AG20443 (cell line): ENCODE data around the gene LEUTX.
A peak's percentile ranks its signal among the peaks of the same experiment; 100 is the strongest.
"Not testable (repeated sequence)": the region's sequence is repeated elsewhere in the genome, so short reads cannot be mapped to it uniquely, and the experiment has no call there.

Experiments used
- DNase-seq: peaks from one replicate; pipeline ENCODE4 v3.0.0; 2012; ENCODE audit warnings: low spot score, mixed read lengths

Gene LEUTX

DNA sequence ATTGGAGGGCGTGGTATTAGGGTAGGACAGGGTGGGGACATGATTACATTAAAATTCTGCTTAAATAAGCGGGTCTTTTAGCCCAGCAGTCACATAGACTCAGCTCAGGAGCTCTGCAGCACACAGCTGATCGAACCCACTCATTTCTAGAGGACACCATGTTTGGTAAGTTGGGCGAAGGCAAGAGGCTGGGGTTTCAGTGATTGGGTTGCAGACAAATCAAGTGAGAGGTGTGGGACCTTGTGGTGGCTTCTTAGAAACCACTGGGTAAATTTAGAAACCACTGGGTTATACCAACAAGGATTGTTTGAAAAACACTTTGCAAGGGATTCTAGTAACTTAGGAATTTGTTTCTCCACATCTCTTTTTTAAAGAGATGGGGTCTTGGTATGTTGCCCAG, at the start of gene LEUTX:
LEUTX (plus strand) TSS at position 92 of the 400 bp plus-strand sequence; CDS start at position 159, 67 bp downstream.
- DNase-seq = no peak

DNA sequence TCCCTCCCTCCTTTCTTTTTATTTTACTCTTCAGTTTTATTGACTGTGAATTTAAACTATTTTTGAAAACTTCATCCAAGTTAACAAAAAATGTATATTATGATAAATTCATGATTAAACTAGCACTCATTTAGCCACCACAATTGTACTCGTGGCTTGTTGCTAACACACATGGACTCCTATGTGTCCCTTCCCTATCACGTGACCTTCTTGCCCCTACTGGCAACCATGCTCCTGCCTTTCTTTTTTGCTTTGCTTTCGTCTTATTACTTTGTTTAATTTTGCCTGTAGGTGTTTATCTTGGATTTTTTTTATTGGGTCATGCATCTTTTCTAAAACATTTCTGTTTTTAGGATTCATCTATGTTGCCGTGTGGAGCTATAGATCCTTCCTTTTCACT, 49.1 kb upstream of the LEUTX start:
- no peak for DNase-seq

DNA sequence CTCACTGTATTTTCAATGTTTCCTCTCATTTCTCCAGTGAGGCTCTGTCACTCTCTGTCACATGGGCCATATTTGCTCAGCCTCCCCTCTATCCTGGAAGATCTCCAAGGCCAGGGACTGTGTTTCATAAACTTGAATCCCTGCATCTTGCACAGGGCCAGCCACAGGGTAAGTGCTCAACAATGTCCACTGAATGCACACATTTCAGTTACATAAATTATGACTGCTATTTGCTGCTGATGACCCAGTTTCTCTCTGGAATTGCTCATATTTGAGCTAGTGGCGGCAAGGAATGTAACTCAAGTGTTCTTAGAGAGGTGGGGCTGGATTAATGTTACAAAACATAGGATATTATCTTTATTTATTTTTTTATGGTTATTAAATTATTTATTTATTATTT, 47.0 kb upstream of the LEUTX start:
- DNase-seq = no peak

- no peak for DNase-seq
These were observed 44.8 kb upstream of the LEUTX start for GRCh38 chr19:39733841-39734240.

GRCh38 chr19:39735688-39736087, 43.0 kb upstream of the LEUTX start:
- DNase-seq = no peak

- no peak for DNase-seq
These were observed 42.6 kb upstream of the LEUTX start for GRCh38 chr19:39736088-39736487.

GRCh38 chr19:39737351-39737750, 41.3 kb upstream of the LEUTX start:
- no peak for DNase-seq

GRCh38 chr19:39737891-39738290, 40.8 kb upstream of the LEUTX start, which contains the start of gene CLC:
Gene CLC, minus strand, starts transcription at chr19:39738029. Its CDS starts 77 bp downstream, at chr19:39737952.
- no peak for DNase-seq

- no peak for DNase-seq
These were observed 39.8 kb upstream of the LEUTX start for GRCh38 chr19:39738814-39739213.

DNA sequence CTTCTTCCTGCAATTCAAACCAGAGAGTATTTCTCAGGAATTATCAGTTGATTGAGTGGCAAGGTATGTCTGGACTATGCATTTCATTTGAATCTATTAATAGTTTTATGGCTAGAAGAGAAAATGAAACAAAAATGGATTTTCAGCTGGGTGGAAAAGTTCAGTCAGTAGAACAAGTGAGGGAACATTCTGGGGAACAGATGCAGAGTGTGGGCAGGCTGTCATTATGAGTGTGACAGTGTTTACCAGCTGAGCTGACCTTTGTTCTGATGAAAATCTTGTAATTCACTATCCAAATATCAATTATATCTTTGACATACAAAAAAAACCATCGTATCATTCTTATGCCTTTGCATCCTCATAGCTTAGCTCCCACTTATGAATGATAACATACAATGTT, 38.3 kb upstream of the LEUTX start:
- no peak for DNase-seq

DNA sequence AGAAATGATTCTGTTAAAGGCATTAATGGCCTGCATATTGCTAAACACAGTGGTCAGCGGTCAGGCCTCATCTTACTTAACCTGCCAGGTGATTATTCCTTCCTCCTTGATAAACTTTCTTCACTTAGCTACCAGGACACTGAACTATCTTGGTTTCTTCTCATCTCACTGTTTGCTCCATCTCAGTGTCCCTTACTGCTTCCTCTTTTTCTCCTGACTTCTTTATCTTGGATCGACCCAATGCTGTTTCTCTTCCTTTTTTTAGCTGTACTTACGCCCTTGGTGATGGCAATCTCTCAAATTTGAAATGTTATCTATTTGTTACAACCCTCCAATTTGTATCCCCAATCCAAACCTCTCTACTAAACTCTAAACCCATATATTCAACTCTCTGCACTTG, 33.0 kb upstream of the LEUTX start:
- DNase-seq = no peak

DNA sequence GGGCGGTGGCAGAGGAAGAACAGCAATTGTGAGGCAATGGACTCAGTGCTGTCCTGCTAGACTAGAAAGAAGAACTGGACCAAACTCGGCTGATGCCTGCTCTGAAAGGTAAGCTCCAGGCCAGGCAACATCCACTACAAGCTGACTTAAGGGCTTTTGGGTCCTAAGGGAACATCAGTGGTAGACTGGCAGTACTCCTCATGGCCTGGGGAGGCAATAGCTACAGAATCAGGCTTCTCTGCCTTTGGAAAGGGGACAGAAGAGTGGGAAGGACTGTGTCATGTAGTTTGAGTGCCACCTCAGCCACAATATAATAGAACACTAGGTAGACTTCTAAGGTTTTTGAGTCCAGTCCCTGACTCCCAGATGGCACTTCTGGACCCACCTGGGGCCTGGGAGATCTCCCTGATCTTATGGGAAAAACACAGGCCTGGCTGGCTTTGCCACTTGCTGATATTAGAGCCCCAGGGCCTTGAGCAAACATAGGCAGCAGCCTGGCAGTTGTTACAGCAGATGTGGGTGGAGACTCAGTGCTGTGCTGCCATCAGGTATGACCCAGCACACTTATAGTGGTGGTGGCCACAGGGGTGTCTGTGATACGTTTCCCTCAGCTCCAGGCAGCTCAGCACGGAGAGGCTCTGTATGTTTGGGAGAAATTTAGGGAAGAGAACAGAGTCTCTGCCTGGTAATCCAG, 31.7 kb upstream of the LEUTX start:
- no peak for DNase-seq

- DNase-seq = no peak
These were observed 28.7 kb upstream of the LEUTX start for GRCh38 chr19:39749981-39750380.

DNA sequence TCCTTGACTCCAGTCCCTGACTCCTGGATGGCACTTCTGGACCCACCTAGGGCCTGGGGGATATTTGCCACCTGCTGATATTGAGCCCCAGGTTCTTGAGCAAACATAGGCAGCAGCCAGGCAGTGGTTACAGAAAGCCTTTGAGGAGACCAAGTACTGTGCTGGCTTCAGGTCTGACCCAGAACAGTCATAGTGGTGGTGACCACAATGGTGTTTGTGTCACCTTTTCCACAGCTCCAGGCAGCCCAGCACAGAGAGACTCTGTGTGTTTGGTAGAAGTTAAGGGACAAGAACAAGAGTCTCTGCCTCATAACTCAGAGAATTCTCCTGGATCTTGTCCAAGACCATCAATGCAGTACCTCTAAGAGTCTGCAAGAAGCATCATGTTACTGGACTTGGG, 26.3 kb upstream of the LEUTX start:
- no peak for DNase-seq

DNA sequence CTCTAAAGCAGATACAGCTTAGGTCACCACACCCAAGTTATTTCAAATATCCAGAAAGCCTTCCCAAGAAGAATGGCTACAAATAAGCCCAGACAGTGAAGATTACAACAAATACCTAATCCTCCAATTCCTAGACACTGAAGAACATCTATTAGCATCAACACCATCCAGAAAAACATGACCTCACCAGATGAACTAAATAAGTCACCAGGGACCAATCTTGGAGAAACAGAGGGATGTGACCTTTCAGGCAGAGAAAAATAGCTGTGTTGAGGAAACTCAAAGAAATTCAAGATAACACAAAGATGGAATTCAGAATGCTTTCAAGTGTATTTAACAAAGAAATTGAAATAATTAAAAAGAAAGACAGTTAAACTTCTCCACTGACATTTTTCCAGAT, 25.9 kb upstream of the LEUTX start:
- DNase-seq = no peak

DNA sequence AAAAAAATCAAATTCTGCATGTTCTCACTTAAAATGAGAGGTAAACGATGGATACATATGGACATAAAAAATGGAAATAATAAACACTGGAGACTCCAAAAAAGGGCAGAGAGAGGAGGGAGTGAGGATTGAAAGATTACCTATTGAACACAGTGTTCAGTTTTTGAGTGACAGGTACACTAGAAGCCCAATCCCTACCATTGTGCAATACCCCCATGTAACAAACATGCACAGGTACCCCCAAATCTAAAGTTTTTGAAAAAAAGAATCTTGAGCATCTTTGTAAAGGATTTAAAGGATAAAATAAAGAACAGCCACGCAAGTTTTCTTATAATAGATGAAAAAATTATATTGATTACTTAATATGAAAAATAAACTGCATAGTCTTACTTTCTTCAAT, 24.1 kb upstream of the LEUTX start:
- no peak for DNase-seq

DNA sequence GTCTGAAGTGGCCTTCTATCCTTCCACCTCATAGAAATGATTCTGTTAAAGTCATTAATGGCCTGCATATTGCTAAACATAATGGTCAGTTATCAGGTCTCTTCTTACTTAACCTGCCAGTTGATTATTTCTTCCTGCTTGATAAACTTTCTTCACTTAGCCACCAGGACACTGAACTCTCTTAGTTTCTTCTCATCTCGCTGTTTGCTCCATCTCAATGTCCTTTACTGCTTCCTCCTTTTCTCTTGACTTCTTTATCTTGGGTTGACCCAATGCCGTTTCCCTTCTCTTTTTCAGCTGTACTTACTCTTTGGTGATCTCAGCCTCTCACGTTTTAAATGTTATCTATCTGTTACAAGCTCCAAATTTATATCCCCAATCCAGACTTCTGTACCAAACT, 23.7 kb upstream of the LEUTX start:
- no peak for DNase-seq

DNA sequence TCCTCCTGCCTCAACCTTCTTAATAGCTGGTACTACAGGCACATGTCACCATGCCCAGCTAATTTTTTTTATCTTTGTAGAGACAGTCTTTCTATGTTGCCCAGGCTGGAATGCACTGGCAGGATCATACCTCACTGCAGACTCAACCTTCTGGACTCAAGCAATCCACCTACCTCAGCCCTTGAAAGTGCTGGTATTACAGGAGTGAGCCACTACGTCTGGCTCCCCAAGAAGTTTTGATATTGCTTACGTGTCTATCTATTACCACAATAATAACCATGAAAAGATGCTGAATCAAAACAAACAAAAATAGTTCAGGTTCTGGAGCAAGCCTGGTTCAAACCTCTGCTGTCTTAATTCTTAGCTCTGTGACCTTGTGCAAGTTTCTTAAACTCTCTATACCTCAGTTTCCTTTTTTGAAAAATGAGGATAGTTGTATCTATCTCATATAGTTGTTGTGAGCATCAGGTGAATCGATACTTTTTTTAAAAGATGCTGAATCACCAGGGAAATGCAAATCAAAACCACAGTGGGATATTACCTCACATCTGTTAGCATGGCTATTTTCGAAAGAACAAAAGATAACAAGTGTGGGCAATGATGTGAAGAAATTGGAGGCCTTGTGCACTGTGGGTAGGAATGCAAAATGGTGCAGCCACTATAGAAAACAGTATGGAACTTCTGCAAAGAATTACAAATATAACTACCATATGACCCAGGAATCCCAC, 19.0 kb upstream of the LEUTX start:
- DNase-seq = no peak

DNA sequence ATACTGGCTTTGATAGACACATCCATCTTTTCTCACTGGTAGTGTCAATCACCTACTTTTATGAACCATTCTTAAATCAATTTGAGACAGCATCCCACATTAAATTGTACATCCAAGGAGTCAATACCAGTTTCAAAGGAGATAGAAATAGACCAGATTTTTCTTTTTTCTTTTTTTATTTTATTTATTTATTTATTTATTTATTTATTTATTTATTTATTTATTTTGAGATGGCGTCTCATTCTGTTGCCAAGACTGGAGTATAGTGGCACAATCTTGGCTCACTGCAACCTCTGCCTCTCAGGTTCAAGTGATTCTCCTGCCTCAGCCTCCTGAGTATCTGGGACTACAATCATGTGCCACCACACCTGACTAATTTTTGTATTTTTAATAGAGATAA, 16.8 kb upstream of the LEUTX start:
- not testable (repeated sequence) for DNase-seq

- peak; percentile 41 for DNase-seq
These were observed 13.3 kb upstream of the LEUTX start for GRCh38 chr19:39765091-39766076.

DNA sequence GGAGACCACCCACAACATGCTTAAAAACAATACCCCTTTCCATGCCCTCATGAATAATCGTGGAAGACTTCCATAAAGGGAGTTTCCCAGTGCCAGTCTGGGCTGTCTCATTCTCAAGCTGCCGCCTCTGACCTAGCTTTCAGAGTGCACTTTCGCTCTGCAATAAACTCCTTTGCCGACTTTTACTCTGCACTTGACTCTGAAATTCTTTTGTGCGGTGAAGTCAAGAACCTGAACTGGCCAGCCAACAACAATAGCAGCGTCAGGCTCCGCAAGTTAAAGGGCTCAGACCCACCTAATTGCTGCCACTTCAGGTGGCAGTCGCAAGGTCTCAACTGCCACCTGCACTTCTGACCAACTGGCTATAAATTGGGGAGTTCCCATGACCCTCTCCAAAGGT, 10.3 kb upstream of the LEUTX start:
- no peak for DNase-seq

DNA sequence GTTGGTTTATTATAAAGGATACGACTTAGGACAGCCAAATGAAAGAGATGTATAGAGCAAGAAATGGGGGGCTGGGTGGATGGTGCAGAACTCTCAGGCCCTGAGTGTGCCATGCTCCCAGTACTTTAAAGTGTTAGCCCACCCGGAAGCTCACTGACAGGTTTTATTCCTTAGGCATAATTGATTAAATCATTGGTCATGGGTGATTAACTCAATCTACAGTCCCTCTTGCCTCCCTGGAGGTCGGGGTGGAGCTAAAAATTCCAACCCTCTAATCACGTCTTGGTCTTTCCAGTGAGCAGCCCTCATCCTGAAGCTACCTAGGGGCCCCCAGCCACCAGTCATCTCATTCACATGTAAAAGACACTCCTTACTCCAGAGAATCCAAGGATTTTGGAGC, 9.9 kb upstream of the LEUTX start:
- DNase-seq = no peak

- no peak for DNase-seq
These were observed 2.2 kb downstream of the LEUTX start for GRCh38 chr19:39780894-39781293.
